Type B pancreatic cell (in vitro differentiated cells): ENCODE data around the gene CCDC190. TPM values are rescaled to one million over a fixed set of nuclear protein-coding genes. Genes with fewer than 3 reads are reported as not detected.
"Not testable (repeated sequence)": the region's sequence is repeated elsewhere in the genome, so short reads cannot be mapped to it uniquely, and the experiment has no call there.

Experiments
- DNase-seq: peaks from one replicate; pipeline ENCODE4 v3.0.0; 2021; ENCODE audit warnings: mixed read lengths; ENCODE audit not compliant: unreplicated experiment; ENCODE audit errors: extremely low spot score
- H3K27ac Mint-ChIP-seq: 2 replicates; pipeline ENCODE4 v1.8.0; 2021; ENCODE audit warnings: mild to moderate bottlenecking, mixed read lengths
- H3K27me3 Mint-ChIP-seq: 2 replicates; pipeline ENCODE4 v1.8.0; 2021; ENCODE audit warnings: mixed read lengths
- H3K36me3 Mint-ChIP-seq: 2 replicates; pipeline ENCODE4 v1.8.0; 2021; ENCODE audit warnings: mixed read lengths
- H3K4me1 Mint-ChIP-seq: one replicate; pipeline ENCODE4 v1.8.0; 2021; ENCODE audit warnings: mixed read lengths; ENCODE audit not compliant: unreplicated experiment
- H3K4me3 Mint-ChIP-seq: 2 replicates; pipeline ENCODE4 v1.8.0; 2021; ENCODE audit warnings: mild to moderate bottlenecking, mixed read lengths
- H3K9me3 Mint-ChIP-seq: 2 replicates; pipeline ENCODE4 v1.8.0; 2021; ENCODE audit warnings: mixed read lengths
- total RNA-seq: library from RNA; stranded (reverse); gene quantifications from 2 replicates; pipeline ENCODE4 v1.2.1, GENCODE V29; 2021; ENCODE audit warnings: low replicate concordance
- TF ChIP-seq, protein P1 (sequence below): fragments of 200-600 bp; sonication (generic); conservative IDR thresholded peaks from 2 replicates; pipeline ENCODE4 v1.5.0; 2021; ENCODE audit warnings: antibody characterized with exemption, mild to moderate bottlenecking

Gene CCDC190
- total RNA-seq, 1 donor from 2014 or later: not detected

DNA sequence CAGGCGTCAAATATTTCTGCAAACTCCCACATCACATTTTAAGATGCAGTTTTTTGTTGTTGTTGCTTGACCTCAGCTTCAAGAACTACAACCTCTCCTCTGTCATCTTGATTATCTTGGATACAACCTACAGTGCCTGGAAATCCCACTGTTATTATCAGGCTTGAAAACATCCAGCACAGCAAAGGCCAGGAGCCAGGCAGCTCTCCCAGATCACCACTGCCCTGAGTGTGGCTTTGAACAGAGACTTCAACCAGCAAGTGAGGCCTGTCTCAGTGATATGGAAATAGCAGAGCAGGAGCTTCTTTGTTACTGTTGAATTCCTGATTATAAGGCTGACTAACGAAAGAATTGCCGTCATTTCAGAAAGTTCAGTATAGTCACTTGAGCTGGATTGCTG, 28.5 kb downstream of the CCDC190 start:
- Mint-ChIP-seq H3K4me3 (no peak overlapping the region), H3K27me3 (peaks cover 18% of the 10 kb centered on the region)

DNA sequence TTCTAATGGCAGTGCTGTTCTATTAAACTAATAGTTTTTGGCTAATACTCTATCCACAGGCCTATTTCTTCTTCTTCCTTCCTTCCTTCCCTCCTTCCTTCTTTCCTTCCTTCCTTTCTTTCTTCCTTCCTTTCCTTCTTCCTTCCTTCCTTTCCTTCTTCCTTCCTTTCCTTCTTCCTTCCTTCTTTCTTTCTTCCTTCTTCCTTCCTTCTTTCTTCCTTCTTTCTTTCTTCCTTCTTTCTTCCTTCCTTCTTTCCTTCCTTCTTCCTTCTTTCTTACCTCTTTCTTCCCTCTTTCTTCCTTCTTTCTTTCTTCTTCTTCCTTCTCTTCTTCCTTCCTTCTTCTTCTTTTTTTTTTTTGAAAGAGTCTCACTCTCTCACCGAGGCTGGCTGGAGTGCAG, 31.7 kb downstream of the CCDC190 start:
- no peaks in the 10 kb centered on the region for H3K9me3 Mint-ChIP-seq
- TF ChIP-seq, protein P1, sequence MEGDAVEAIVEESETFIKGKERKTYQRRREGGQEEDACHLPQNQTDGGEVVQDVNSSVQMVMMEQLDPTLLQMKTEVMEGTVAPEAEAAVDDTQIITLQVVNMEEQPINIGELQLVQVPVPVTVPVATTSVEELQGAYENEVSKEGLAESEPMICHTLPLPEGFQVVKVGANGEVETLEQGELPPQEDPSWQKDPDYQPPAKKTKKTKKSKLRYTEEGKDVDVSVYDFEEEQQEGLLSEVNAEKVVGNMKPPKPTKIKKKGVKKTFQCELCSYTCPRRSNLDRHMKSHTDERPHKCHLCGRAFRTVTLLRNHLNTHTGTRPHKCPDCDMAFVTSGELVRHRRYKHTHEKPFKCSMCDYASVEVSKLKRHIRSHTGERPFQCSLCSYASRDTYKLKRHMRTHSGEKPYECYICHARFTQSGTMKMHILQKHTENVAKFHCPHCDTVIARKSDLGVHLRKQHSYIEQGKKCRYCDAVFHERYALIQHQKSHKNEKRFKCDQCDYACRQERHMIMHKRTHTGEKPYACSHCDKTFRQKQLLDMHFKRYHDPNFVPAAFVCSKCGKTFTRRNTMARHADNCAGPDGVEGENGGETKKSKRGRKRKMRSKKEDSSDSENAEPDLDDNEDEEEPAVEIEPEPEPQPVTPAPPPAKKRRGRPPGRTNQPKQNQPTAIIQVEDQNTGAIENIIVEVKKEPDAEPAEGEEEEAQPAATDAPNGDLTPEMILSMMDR: no peak
- DNase-seq: no peak

More for the DNA sequence above, 28.5 kb downstream of the CCDC190 start:
- Mint-ChIP-seq H3K9me3 (no peaks in the 10 kb centered on the region), H3K4me1 (no peaks in the 10 kb centered on the region), H3K27ac (no peak overlapping the region), H3K36me3 (no peaks in the 10 kb centered on the region)
- TF ChIP-seq, protein P1: no peak
- no peak for DNase-seq

DNA sequence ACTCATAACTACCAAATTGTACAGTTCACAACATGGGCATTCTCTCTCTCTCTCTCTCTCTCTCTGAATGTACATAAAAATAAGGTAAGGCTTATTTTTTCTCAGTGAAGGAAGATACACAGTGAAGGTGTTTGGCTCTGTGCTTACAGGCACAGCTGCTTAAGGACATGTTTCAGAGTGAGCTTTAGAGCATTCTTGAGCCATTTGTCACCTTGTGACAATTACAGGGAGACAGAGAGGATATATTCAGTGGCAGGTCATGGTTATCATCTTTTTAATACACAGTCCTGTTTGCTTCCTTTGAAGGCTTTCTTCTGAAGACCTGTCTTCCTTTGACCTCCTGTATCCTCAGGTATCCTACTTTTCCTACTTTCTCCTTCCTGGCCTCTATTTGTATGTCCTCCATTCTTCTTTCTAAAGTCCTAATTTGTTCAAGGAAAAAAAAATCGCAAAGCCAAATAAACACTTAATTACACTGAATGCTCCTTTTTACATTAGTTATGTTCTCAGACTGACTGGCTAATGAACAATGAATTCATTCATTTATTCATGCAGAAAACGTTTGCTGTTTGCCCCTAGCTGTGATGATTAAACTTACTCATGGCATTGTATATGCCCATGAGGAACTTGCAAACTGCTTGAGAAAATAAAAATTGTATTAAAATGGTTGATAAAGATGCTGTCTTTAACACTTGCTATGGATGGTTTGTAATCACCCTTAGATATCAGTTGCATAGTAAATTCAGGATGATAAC, 37.0 kb downstream of the CCDC190 start:
- Mint-ChIP-seq H3K27me3 (peaks cover 50% of the 10 kb centered on the region), H3K4me3 (no peak overlapping the region), H3K9me3 (no peaks in the 10 kb centered on the region), H3K27ac (no peak overlapping the region), H3K4me1 (peaks cover 11% of the 10 kb centered on the region), H3K36me3 (no peaks in the 10 kb centered on the region)
- DNase-seq: no peak
- TF ChIP-seq, protein P1: no peak

More for the DNA sequence above, 31.7 kb downstream of the CCDC190 start:
- Mint-ChIP-seq H3K27me3 (peaks cover 33% of the 10 kb centered on the region), H3K4me3 (no peak overlapping the region), H3K4me1 (no peaks in the 10 kb centered on the region), H3K27ac (no peak overlapping the region), H3K36me3 (no peaks in the 10 kb centered on the region)

DNA sequence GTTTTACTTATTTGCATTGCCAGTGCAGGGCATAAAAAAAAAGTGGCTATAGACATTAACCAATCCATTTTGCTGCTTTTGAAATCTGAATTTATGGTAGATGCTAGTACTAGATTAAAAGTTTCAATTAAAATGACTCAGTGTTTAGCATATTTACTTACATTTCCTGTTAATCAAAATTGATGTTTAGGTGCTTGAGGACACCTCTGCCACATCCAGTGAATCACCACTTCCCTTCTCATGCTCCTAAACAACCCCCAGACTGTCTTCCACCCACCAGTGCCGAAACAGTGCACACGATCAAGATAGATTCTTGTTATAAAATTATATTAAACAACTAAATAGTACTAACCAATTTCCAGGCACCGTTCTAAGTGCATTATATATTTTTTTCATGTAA, 37.7 kb downstream of the CCDC190 start:
- Mint-ChIP-seq H3K27ac (no peak overlapping the region), H3K36me3 (no peaks in the 10 kb centered on the region), H3K4me1 (peaks cover 11% of the 10 kb centered on the region), H3K9me3 (no peaks in the 10 kb centered on the region), H3K27me3 (peaks cover 44% of the 10 kb centered on the region), H3K4me3 (peak overlapping the region; percentile 83)
- TF ChIP-seq, protein P1: no peak
- DNase-seq: no peak

DNA sequence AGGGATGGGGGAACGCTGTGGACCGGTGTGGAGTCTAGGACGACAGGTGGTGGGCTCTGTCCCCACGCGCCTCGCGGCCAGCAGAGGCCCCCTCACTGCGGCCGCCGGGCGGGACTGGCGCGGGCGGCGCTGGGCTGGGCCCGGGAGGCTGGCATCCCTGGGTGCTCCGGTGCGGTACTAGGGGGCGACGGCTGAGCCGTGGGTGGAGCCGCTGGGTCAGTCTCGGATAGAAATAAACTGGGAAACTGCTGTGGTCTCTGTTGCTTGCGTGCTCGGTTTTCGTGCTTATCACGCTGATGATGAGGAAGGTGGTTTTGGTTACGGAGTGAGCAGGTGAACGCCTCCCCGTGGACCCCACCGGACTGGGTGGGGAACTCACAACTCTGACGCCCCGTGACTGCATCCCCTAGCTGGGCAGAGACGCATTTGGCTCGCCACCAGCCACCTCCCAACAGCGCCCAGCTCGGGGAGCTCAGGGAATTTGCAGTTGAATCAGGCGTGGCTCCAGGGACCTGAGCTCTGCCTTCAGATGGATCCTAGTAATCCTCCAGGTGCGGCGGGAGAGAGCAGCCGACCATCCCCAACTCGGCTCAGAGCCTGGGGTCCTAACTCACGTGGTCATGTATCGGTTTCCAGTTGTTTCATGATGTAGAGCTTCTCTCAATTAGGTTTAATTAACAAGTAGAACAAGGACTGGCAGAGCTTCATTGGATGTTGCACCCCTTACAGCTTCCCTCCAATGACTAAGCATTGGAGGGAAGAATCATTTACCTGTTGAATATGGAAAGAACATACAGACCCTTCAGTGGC, 38.4 kb downstream of the CCDC190 start:
- Mint-ChIP-seq H3K4me1 (peaks cover 11% of the 10 kb centered on the region), H3K27me3 (peaks cover 44% of the 10 kb centered on the region), H3K27ac (peak overlapping the region; percentile 39), H3K9me3 (no peaks in the 10 kb centered on the region), H3K36me3 (no peaks in the 10 kb centered on the region), H3K4me3 (peak overlapping the region; percentile 83)
- no peak for DNase-seq
- TF ChIP-seq, protein P1: no peak

DNA sequence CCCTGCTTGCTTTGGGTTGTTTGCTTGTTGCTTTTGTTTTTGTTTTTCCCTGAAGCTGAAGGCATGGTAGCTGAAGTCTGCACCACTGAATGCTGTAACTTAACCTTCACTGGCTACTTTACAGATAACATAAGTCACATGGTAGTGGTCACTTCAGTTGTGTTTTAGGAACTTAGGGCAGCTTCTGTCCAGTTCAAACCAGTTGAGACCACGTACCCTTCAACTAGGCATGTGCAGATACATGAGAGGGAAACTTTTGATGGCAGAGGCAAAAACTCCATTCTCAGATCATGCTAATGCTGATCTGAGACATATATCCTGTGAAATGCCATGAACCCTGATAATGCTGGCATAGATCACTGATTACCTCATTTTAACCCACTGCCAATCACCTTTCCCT, 42.3 kb downstream of the CCDC190 start:
- not testable (repeated sequence) for H3K36me3 Mint-ChIP-seq, H3K27ac Mint-ChIP-seq, H3K4me3 Mint-ChIP-seq, DNase-seq, H3K9me3 Mint-ChIP-seq
- Mint-ChIP-seq H3K4me1 (peaks cover 11% of the 10 kb centered on the region), H3K27me3 (peaks cover 24% of the 10 kb centered on the region)

DNA sequence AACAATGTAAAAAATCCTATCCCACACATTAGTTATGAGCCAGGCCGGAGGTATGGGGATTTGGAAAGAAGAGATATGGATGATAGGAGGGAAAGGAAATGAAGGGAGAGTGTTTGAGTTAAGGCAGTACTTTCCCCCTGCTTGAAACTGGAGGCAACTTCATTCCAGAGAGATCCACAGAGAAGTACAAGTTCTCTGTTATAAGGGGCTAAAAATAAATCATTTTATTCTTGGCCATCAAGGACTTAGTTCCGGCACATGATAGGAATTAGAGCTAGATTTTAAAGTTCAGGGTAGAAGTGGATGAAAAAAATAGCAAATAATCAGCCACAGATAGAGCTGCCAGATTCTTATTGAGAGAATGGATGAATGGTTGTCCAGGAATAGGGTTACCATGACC, 42.8 kb downstream of the CCDC190 start:
- Mint-ChIP-seq H3K4me1 (peaks cover 11% of the 10 kb centered on the region), H3K27me3 (peaks cover 18% of the 10 kb centered on the region)
- H3K9me3 Mint-ChIP-seq, H3K27ac Mint-ChIP-seq, DNase-seq, H3K4me3 Mint-ChIP-seq, H3K36me3 Mint-ChIP-seq: not testable (repeated sequence)

DNA sequence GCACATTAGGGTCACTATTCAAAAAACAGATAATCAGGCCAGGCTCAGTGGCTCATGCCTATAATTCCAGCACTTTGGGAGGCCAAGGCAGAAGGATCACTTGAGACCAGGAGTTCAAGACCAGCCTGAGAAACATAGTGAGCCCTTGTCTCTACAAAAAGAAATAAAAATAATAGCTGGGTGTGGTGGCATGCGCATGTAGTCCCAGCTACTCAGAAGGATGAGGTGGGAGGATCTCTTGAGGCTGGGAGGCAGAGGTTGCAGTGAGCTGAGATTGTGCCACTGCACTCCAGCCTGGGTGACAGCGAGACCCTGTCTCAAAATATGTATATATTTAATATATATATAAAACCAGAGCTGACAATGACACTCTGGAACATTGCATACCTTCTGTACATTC, 48.6 kb downstream of the CCDC190 start:
- not testable (repeated sequence) for H3K9me3 Mint-ChIP-seq, H3K4me3 Mint-ChIP-seq, H3K27me3 Mint-ChIP-seq, H3K27ac Mint-ChIP-seq, H3K36me3 Mint-ChIP-seq, DNase-seq, H3K4me1 Mint-ChIP-seq
